Activated CD4-positive, CD25-positive, alpha-beta regulatory T cell treated with anti-CD3 and anti-CD28 coated beads, Interleukin-2, amount 50 U/mL, for 24 hours (primary cell): ENCODE data around the gene PMVK.

Experiments
- ATAC-seq, 2 donors: fragments of 150-1000 bp; cut with Tn5 transposase; one replicate each; pipeline ENCODE4 v1.10.0; 2021; ENCODE audit warnings: mild to moderate bottlenecking in 1 of 2, moderate library complexity in 1 of 2

The PMVK gene

DNA sequence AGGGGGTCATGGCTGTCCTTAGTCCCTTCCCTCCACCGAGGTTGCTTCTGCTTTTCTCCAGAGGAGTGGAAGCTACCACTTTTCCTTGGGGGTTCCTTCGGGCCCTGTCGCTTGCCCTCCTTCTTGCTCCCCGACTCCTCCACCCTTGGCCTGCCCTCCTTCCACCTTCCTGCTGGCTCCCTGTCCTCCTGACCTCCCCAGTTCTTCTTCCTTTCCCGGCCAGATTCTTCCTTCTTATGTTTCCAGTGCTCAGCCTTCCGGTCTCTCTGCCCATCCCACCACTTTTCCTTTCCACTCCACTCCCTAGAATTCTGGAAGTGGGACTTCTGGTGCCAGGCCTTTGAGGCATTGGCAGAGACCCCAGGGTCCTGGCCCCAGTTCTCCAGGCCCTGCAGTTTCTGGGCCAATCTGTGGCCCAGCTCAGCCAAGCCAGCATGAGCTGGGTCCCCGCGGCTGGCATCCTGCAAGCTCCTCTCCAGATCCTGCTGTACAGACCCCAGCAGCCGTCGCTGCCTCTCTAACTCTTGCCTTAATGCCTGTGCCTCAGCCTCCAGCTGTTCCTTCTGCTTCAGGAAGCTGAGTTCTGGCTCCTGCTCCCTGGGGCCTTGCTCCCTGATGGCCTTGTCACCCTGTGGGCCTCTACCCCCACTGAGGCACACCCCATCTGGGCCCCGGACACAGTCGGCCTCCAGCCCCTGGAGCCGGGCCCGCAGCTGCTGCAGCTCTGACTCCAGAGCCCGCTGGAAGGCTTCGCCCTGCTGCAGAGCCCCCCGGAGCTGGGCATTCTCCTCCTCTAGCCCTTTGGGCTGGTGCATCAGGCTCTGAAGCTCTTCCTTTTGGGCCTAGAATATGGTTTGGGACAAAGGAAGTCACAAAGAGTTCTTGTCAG lies 9.7 kb upstream of the PMVK start:
- no peak for ATAC-seq

DNA sequence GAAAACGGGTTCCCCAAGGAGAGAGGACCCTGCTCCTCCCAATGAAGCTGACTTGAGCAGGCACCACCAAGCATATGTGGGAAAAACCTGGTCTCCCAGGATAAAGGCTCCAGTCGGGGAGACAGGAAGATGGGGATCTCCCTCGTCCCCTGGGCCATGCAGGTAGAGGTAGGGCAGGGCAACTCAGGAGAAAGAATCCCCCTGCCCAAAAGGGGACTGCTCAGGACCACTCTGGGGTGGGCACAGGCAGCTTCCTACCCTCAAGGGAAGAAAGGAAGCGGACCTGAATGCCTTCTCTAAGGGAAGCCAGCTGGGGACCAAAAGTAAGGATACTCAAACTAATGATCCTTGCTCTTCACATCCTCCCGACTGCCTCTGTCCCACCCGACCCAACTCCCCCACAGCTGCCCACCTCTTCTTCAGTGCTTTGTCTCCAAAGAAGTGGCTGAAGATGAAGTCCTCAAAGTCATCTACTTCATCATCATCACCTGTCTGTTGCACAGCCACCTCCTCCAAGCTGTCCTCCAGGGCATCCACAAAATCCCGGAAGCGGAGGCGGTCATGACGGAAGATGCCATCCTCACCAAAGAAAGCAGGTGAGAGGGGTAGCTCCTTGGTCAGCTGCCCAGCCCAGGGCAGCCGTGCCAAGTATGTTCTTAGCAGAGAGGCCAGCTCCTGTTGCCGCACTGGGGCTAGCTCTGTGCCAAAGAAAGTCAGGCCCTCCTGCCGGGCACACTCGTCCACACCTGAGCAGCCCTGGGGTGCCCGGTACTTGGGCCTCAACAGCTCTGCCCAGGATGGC lies 8.8 kb upstream of the PMVK start:
- no peak for ATAC-seq

DNA sequence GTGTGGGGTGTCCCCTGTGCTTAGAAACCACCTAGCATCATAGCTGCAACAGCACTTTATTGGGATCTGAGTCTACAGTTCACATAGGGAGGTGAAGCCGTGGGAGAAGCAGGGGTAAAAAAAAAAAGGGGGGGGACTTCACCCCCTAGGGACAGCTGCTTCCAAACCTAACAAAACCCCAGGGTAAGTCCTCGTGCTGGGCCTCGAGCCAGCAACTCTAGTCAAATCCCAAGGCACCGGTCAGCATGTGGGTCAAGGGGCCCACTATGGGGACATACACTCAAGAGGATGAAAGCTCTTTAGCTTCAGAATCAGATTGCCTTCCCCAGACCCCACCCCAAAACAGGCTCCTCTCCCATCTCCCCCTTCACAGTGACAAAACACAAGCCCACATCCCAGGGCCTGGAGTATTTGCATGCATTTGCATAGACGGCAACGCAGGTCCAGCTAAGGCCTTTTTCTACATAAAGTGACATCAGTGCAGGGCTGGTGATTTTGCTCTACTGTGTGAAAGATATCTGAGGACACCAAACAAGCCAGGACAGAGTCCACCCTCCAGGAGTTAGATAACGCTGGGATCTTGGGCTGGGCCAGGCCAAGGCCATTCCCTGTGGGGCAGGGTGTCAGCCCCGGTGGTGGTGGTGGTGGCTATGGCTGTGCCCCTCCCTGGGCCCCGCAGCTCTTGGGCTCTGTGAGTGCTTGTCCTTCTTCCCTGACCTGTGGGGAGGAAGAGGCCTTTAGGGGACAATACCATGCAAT lies 8.1 kb upstream of the PMVK start:
- ATAC-seq = no peak

DNA sequence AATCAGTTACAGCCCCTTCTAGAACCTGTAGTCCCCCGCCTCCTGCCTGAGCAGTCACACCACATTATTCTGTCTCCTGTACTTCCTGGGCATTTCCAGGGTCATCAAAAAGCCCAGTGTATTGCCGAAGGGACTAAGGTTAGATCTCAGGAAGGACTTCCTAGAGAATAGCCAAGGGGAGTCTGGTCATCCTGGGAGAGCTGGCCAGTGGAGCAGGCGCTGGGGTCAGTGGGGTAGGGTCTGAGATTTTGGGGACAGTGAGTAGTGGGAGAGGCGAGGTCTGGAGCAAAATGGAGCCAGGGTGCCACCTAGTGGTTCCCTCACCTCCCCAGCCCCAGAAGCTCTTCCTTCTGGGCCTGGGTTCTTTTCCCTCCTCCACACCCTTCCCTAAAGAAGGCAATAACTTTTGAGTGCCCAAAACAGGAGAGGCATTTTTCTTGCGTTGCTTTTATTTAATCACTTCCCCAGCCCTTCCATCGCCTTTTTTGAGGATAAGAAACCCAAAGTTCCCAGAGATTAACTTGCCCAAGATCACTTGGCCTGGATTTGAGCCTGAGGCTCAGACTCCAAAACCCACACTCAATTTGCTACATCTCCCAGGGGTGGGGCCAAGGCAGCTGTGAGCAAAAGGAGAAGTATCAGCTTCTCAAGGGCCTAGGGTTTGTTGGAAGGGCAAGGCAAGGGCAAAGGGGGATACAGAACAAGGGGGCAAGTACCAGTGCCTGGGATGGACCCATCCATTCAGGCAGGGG lies 7.3 kb upstream of the PMVK start:
- ATAC-seq = peak in 1 of 2 donors; percentile 40

DNA sequence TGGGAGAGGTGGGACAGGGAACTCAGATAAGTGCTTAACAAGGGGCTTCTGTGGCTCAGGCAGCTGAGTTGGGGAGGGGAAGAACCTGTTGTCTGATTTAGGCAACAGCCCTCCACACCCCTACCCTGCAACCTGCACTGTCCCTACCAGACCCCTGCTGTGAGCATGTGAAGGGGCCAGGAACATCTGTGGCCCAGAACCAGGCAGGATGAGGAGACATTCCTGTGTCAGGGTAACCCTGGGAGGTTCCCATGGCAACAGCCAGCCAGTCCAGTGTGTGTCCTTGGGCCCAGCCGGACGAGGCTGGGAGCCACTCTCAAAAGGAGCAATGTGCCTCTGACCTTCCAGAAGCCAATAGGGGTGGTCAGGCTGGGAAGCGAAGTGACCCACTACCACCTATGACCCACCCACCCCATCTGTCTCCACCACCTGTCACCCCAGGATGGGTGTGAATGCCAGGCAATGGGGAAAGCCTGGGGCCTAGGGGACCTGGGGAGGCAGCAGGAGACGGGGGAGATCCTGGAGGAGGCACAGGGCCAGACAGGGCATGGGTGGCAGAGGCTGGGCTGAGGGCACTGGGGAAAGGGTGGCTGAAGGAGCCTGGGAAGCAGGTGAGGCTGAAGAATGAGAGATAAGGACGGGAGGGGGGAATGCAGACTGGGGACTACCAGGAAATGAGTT lies 5.0 kb upstream of the PMVK start:
- ATAC-seq = no peak

DNA sequence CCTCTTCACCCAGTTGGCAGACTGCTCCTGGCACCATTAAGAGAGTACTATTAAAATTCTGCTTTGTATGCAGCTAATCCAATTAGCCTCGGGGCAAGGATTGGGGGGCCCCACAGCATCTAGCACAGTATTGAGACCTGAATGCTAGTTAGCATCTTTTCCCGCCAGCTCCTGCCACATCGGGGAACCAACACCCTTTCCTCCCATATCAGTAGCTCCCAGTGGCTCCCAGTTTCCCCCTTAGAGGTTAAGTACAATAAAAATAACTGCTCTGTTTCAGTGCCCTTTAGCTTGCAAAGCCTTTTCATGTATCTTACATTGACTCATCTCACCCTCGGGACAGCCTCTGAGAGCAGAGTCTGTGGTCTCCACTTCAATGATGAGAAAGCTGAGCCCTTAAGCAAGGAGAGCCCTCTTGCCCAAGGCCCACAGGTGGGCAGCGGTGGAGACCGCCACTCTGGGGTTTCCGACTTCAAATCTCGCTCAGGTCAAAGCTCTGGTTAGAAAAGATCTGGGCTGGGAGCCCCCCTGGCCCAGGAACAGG lies 4.2 kb upstream of the PMVK start:
- peak in 1 of 2 donors; percentile 11 for ATAC-seq

DNA sequence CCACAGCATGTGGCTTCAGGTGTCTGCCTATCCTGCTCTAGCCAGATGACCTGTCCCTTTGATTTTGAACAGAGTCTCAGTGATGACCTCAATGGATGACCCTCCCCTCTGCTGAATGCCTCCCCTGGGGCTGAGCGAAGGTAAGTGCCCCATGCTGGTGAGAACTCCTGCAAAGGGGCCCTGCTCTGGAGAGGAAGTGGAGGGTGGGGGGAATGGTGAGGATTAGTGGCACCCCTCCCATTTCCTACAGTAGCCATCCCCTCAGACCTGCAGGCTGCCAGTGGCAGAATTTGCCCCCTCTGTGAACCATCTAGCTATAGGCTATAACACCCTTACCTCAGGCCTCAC lies 3.7 kb upstream of the PMVK start:
- ATAC-seq = no peak

DNA sequence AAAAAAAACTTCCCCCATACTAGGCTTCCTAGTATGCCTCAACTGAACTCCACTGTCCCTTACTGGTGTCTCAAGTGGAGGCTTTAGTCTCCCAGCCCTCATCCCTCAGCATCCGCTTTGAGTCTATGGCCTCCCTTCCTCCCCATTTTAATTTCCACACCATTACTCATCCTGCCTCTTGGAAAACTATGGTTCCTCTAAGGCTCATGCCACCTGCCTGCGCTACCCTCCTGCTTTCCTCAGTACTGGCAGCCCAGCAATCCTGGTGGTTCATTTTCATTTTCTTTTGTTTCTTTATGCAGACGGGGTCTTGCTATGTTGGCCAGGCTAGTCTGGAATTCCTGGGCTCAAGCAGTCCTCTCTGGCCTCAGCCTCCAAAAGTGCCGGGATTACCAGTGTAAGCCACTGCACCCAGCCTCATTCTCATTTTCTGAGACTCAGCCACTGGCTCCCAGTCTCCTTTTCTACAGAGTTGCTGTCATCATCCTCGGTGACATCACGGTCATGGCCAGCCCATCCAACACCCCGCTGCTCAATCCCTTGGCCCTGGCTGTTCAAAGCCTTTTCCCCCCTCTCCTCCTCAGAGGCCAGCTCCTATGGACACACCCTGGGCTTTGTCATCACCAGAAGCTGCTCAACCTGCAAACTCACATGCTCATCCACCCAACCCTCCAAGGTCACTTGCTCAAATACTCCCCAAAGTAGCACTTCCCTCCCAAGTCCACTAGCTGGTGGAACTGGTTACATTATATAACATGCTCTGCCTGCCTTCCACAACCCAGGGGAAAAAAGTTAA lies 2.3 kb upstream of the PMVK start:
- ATAC-seq = no peak

DNA sequence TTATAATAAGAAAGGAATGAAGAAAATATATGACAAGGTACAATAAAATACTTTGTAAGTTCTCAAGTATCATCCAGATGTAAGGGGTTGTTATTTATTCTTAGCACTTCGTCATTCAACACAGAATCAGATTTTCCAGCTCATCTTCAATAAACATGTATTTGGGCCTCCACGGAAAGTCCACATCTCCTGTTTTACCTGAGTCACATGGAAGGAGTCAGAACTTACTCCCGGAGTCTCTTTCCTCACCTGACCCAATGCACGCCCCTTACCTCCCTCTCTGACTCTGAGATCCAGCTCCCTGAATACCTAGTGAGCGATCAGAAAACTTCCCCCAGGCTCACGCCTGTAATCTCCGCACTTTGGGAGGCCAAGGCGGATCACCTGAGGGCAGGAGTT lies 1.5 kb upstream of the PMVK start:
- ATAC-seq = no peak

DNA sequence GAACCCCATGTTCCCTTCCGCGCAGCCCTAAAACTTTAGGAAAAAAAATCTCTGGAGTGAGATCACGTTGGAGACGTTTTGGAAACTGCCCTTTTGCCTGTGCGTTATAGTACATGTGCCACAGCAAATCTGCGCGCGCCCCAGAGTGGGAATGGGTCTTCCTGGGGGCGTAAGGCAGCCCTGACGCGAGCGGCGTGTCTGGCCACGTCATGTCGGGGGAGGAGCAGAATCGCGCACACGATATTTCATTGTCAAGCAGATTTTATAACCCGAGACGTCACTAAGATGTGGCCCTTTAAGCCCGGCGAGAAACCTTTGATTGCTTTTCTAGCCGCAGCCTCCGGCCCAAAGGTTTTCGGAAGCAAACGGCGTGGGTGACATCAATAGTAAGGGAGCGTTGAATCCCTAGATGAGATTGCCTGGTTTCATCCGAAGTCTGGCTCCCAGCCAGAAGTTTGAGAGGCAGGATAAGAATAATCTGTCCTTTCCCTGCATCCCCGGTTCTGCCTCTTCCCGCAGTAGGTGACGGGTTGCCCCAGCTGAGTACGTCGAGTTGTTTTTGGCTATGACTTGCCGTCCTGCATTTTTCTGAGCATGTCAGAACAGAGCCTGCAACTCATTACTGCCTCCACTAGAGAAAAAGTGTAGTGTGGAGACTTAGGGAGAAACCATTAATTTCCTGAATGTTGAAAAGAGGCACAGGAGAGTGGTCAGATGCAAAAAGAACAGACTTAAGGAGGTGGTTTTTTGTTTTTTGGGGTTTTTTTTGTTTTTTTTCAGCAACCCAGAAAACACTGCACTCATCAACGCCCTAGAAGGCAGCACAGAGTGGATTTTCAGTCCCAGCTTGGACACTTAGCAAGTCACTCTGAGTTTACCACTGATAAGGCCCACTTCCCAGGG lies 817 bp upstream of the PMVK start:
- peak; percentile 77 for ATAC-seq

DNA sequence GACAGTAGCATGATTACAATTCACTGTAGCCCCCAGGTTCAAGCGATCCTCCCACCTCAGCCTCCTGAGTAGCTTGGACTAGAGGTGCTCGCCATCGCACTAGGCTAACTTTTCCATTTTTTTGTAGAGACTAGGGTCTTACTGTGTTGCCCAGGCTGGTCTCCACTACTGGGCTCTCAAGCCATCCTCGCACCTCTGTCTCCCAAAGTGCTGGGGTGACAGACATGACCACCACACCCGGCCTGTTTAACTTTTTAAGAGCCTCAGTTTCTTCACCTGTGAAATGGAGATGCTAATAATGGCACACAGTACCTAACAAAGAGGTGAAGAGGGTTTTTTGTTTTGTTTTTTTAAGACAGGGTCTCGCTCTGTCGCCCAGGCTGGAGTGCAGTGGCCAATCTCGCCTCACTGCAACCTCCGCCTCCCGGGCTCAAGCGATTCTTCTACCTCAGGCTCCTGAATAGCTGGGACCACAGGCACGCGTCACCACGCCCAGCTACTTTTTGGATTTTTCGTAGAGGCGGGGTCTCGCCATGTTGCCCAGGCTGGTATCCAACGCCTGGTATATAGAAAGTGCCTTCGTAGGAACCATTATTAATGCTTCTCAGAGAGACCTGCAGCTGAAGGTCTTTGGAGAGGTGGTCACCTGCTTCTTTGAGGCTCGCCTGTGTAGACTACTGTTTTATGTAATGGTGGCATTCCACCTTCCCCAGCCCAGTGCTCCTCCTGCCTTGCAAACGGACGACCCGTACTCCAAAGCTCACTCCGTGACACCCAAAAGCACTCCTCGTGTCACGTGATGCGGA lies 567 bp downstream of the PMVK start:
- no peak for ATAC-seq

DNA sequence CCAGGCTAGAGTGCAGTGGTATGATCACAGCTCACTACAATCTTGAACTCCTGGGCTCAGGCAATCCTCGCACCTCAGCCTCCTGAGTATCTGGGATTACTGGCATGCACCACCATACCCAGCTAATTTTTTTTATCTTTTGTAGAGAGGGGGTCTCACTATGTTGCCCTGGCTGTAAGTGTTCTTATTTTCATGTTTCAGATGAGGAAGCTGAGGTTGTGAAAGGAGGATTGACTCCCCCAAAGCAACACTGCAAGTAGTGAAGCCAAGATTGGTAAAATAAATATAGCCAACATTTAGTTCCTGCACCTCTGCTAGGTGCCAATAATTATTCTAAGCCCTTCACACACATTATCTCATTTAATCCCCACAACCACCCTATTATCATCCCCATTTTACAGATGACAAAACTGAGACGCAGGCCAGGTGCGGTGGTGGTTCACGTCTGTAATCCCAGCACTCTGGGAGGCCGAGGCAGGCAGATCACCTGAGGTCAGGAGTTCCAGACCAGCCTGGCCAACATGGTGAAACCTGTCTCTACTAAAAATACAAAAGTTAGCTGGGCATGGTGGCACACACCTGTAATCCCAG lies 2.1 kb downstream of the PMVK start:
- no peak for ATAC-seq

DNA sequence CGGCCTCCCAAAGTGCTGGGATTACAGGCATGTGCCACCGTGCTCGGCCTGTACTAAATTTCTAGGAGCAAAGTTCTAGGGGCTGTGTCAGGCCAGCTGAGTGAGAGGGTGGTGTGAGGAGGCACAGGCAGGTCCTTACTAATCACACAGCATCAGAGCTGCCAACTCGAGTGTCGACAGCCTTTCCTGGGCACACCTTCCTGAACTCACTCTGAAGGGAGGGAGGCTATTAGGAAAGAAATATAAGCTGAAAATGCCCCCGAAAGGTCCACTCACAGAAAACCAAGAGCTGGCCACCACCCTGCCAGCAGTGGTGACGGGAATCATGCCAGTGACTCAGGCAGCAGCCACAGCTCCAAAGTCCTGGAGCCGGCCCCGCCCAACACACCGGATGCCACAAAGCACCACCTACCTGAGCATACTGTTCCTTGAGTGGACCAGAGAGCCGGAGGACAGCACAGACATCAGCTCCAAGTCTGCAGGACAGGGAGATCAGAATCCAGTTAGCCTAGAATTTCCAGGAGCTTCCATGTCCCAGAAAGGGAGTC lies 4.5 kb downstream of the PMVK start:
- ATAC-seq = no peak

DNA sequence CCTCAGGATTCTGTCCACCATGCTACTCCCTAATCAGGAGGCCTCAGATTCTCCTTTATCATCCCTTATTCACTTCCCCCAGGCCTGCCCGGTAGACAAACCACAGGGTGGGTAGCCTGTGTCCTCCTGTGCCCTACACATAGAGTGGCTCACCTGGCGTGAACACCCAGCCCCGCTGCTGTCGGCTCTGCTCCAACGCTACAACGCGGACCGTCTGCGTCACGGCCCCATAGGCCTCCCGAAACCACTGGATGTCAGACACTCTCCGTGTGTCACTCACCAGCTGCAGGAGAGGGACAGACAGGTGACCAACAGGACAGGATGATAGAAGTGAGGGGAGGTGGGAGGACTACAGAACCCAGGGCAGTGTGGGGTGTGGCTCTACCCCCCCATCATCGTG lies 10.3 kb downstream of the PMVK start:
- no peak for ATAC-seq

DNA sequence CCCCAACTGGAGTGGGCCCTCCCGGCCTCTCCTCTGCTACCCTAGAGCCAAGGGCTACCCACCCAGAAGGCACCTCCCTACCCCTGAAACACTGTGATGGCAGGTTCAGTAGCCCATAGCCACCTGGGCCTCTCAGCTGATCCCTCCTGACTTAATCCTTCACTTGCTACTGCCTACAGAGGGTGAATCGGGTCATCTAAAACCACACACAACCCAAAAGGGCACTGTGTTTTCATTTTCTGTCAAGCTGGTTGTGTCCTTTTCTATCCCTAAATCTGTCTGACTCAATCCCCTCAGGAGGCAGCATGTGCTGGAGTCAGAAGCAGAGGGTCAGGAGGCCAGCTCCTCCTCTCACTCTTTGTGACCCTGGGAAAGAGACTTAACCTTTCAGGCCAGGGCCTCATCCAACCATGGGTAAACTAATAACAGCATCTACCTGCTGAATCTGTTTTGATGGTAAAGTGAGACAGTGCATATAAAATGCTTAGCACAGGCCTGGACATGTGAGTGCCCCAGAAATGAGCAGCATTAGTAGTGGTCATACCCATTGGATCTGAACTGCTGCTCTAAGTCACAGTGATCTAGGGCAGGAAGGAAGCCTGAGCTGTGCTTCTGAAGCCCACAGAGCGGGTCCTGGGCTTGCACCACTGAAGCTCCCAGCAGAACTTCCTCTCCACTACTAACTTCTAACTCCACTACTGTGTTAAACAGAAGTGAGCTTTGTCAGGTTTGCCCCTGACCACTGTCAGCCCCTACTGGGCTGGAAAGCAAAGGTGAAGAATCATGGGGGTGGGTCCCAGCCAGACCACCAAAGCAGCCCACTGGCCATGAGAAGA lies 11.0 kb downstream of the PMVK start:
- ATAC-seq = no peak

DNA sequence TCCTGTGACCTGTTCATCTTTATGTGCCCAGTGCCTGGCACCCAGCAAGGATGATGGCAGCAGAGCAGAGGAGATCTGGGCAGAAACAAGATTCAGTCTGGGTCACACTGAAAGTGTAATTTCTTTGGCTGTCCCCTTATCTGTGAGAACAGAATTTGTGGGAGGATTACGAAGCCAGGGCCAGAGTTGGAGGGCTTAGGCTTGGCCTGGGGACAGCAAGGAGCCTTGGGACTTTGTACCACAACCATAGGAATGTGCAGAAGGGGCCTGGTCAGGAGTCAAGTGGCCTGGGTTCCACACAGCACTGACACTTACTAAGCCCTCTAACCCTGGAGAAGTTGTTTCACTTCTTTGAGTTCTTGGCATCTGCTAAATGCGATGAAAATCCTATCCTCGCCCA lies 12.8 kb downstream of the PMVK start:
- ATAC-seq = no peak

DNA sequence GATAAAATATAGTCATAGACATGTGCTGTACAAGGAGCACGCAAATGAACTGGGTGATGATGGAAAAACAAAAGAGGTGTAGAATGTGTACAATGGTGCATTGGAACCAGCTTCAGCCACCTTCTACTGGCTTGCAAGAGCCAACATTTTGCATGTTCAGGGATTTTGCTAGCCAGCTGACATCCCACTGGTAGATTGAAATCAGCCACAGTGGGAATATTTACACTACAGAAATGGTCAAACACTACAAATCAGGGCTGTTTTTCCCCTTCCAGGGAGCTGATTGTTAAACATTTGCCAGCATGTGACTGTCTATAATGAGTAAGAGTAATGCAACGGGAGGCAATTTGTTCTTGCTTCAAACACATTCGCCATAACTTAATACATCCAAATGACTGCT lies 23.2 kb downstream of the PMVK start:
- ATAC-seq = no peak
